ENCODE measurements around the gene COMMD8. TPM values are rescaled to one million over a fixed set of nuclear protein-coding genes. Genes with fewer than 3 reads are reported as not detected.

Gene COMMD8
- total RNA-seq, 1 experiment from 2014 or later: 13.5 TPM

DNA sequence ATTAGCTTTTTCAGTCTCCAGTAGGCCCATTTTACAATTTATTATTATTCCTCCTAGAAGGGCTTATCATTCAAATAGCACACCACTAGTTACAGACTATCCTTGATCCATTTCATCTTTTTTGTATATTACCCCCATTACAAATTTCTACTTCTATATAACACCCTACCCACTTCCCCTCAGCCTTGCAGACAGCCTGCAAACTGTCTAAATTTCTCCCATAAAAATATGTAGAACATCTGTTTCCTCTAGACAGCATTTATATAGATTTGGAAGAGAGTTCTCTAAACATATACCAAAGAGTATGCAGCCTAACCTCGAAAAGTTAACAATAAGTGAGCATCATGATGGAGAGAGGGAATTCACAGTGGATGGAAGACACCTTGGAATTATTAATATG, 30.8 kb downstream of the COMMD8 start:
- DNase-seq: no peak
- Mint-ChIP-seq H3K9me3 (ENCODE audit: low read depth, unreplicated experiment) (no peaks in the 10 kb centered on the region), H3K4me3 (ENCODE audit: low read depth, unreplicated experiment) (no peak overlapping the region), H3K27me3 (ENCODE audit: unreplicated experiment) (no peaks in the 10 kb centered on the region), H3K4me1 (ENCODE audit: low read depth, unreplicated experiment) (no peaks in the 10 kb centered on the region), H3K36me3 (ENCODE audit: insufficient read depth, unreplicated experiment) (no peaks in the 10 kb centered on the region), H3K27ac (ENCODE audit: unreplicated experiment) (no peak overlapping the region)
- TF ChIP-seq, protein P1, sequence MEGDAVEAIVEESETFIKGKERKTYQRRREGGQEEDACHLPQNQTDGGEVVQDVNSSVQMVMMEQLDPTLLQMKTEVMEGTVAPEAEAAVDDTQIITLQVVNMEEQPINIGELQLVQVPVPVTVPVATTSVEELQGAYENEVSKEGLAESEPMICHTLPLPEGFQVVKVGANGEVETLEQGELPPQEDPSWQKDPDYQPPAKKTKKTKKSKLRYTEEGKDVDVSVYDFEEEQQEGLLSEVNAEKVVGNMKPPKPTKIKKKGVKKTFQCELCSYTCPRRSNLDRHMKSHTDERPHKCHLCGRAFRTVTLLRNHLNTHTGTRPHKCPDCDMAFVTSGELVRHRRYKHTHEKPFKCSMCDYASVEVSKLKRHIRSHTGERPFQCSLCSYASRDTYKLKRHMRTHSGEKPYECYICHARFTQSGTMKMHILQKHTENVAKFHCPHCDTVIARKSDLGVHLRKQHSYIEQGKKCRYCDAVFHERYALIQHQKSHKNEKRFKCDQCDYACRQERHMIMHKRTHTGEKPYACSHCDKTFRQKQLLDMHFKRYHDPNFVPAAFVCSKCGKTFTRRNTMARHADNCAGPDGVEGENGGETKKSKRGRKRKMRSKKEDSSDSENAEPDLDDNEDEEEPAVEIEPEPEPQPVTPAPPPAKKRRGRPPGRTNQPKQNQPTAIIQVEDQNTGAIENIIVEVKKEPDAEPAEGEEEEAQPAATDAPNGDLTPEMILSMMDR (IDR thresholded peaks at IDR 0.05; ENCODE audit: unreplicated experiment): no peak
- CTCF ChIA-PET: no interaction called here
- intact Hi-C loops (cut with micrococcal nuclease; ENCODE audit: unreplicated experiment): no loop called here
- no TSS peak for BruUV-seq (replicated peaks)

DNA sequence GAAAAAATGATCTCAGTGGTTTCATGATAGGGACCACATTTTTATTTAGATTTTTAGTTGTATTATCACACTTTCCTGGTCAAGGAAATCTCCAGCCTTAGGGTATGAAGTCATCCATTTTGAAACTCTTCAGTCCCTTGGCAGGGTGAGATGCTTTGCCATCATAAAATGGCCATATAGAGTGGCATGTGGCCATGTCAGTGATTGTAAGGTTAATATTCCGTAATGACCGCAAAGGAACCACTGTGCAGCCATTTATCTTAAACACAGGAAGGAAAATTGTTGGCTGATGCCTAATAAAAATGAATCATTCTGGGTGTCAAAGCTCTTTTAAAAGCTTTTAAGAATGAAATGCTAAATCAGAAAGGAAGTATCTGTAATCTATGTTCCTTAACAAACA, 35.6 kb downstream of the COMMD8 start:
- Mint-ChIP-seq H3K27me3 (ENCODE audit: unreplicated experiment) (peaks cover 4% of the 10 kb centered on the region), H3K4me1 (ENCODE audit: low read depth, unreplicated experiment) (no peaks in the 10 kb centered on the region), H3K4me3 (ENCODE audit: low read depth, unreplicated experiment) (no peak overlapping the region), H3K9me3 (ENCODE audit: low read depth, unreplicated experiment) (no peaks in the 10 kb centered on the region), H3K36me3 (ENCODE audit: insufficient read depth, unreplicated experiment) (no peaks in the 10 kb centered on the region), H3K27ac (ENCODE audit: unreplicated experiment) (no peak overlapping the region)
- no TSS peak for BruUV-seq (replicated peaks)
- no peak for DNase-seq
- CTCF ChIA-PET: no interaction called here
- TF ChIP-seq, protein P1 (IDR thresholded peaks at IDR 0.05; ENCODE audit: unreplicated experiment): no peak
- intact Hi-C loops (cut with micrococcal nuclease; ENCODE audit: unreplicated experiment): no loop called here

DNA sequence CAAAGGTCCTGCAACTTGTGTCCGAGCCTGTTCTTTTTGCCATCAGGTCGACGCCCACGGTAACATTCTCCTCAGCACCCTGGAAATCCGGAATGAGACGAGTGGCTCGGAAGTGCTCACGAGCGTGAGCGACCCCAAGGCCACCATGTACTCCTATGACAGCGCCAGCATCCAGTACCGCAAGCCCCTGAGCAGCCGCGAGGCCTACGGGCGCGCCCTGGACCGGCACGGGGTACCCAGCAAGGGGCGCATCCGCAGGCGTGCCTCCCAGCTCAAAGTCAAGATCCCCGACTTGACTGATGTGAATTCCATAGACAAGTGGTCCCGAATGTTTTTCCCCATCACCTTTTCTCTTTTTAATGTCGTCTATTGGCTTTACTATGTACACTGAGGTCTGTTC, 37.9 kb downstream of the COMMD8 start:
- CTCF ChIA-PET: no interaction called here
- no TSS peak for BruUV-seq (replicated peaks)
- H3K4me1 Mint-ChIP-seq (ENCODE audit: low read depth, unreplicated experiment): no peaks in the 10 kb centered on the region
- no peak overlapping the region for H3K27ac Mint-ChIP-seq (ENCODE audit: unreplicated experiment)
- no peaks in the 10 kb centered on the region for H3K36me3 Mint-ChIP-seq (ENCODE audit: insufficient read depth, unreplicated experiment)
- peaks cover 4% of the 10 kb centered on the region for H3K9me3 Mint-ChIP-seq (ENCODE audit: low read depth, unreplicated experiment)
- DNase-seq: no peak
- TF ChIP-seq, protein P1 (IDR thresholded peaks at IDR 0.05; ENCODE audit: unreplicated experiment): no peak
- no peak overlapping the region for H3K4me3 Mint-ChIP-seq (ENCODE audit: low read depth, unreplicated experiment)
- intact Hi-C loops (cut with micrococcal nuclease; ENCODE audit: unreplicated experiment): no loop called here
- peaks cover 19% of the 10 kb centered on the region for H3K27me3 Mint-ChIP-seq (ENCODE audit: unreplicated experiment)

- TF ChIP-seq, protein P1 (IDR thresholded peaks at IDR 0.05; ENCODE audit: unreplicated experiment): no peak
- no peaks in the 10 kb centered on the region for H3K4me1 Mint-ChIP-seq (ENCODE audit: low read depth, unreplicated experiment)
- CTCF ChIA-PET: no interaction called here
- no peaks in the 10 kb centered on the region for H3K36me3 Mint-ChIP-seq (ENCODE audit: insufficient read depth, unreplicated experiment)
- H3K9me3 Mint-ChIP-seq (ENCODE audit: low read depth, unreplicated experiment): peaks cover 4% of the 10 kb centered on the region
- DNase-seq: no peak
- H3K27ac Mint-ChIP-seq (ENCODE audit: unreplicated experiment): no peak overlapping the region
- no TSS peak for BruUV-seq (replicated peaks)
- H3K4me3 Mint-ChIP-seq (ENCODE audit: low read depth, unreplicated experiment): no peak overlapping the region
- H3K27me3 Mint-ChIP-seq (ENCODE audit: unreplicated experiment): peaks cover 19% of the 10 kb centered on the region
- intact Hi-C loops (cut with micrococcal nuclease; ENCODE audit: unreplicated experiment): no loop called here
Measured at GRCh38 chr4:47419296-47419695, 44.2 kb downstream of the COMMD8 start.
